ENCODE measurements around the gene LAMC2. TPM values are rescaled to one million over a fixed set of nuclear protein-coding genes. Genes with fewer than 3 reads are reported as not detected.

LAMC2 gene
- total and polyA plus RNA-seq, 10 of the 15 experiments (the other 5 are each of a cell fraction or from before 2014, with no cell fraction given), result 0.27 to 1.5 (median 0.92) TPM

DNA sequence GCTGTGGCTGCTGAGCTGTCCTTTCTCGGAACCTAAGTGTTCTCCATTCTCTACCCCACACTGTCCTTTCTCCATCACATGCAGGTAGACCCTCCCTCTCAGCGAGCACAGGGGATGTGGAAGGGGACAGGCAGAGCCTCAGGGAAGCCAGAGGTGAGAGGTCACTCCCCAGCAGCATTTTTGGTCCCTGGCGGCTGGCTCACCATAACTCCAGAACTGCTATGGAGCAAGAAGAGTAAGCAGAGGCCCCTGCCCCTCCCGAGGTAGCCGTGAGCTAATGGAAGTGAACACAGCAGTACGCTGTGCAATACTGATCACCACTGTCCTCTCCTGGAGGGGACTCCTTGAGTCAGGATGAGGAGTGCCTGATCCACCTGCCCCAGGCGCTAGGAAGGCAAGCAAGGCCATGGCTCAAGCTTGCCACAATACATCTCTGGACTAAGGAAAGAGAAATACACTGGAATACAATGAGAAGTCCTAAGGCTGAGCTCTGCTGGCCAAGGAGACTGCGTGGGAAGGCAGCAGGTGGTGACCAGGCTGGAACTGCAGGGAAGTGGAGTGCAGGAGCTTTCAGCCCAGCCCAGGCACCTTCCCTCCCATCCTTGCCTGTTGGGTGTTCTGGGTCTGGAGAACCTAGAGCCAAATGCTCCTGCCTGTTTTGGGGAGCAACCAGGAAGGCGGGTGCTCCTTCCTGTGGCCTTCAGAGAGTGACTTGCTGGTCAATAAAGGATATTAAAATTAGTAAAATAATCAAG, 96.2 kb downstream of the LAMC2 start:
- intact Hi-C loops (cut with micrococcal nuclease; ENCODE audit: unreplicated experiment), result loop anchor here (5.0 kb wide), 2 partner anchors 190 to 405 kb away; partner anchors contain the start of gene SMG7
- RAD21 ChIA-PET (ENCODE audit: unreplicated experiment), result interaction anchor here (0.8 to 7.3 kb wide), 17 partner anchors 18 to 403 kb away, joined by 3 to 114 read pairs (median 4); no protein-coding TSS in a partner anchor

More for the DNA sequence above, 96.2 kb downstream of the LAMC2 start:
- H3K9ac ChIP-seq (ENCODE audit: control insufficient read depth, insufficient read depth, low read length), result no peak overlapping the region
- no peaks in the 10 kb centered on the region for H3K9me3 ChIP-seq (replicated peaks; ENCODE audit: control insufficient read depth, insufficient read depth, low read length)
- BruUV-seq (replicated peaks), result no TSS peak
- no peak overlapping the region for H3K27ac ChIP-seq (ENCODE audit: control insufficient read depth, insufficient read depth)
- no peak overlapping the region for H3K4me3 ChIP-seq
- no peak overlapping the region for H3K4me2 ChIP-seq (ENCODE audit: control insufficient read depth, insufficient read depth)
- no peak overlapping the region for H2AFZ ChIP-seq (ENCODE audit: control insufficient read depth, low read depth, low read length)
- ChIA-PET CTCF (interaction anchor here (0.5 to 9.3 kb wide), 38 partner anchors 8 to 1066 kb away, joined by 3 to 146 read pairs (median 4); no protein-coding TSS in a partner anchor), SMC1A (ENCODE audit: uncharacterized antibody, unreplicated experiment) (interaction anchor here (0.8 to 7.0 kb wide), 15 partner anchors 10 to 403 kb away, joined by 3 to 152 read pairs (median 4); no protein-coding TSS in a partner anchor), POLR2A (interaction anchor here (0.8 to 1.8 kb wide), 4 partner anchors 24 to 345 kb away, joined by 3 to 8 read pairs (median 5); no protein-coding TSS in a partner anchor)
- WGBS (ENCODE audit: insufficient coverage, insufficient replicate concordance, low lambda C conversion rate, missing lambda C conversion rate), result 13% methylated on average over 9 of the region's 9 CpGs
- TF ChIP-seq TCF7 (IDR thresholded peaks at IDR 0.05; ENCODE audit: borderline replicate concordance) (no peak), BCL11A (IDR thresholded peaks at IDR 0.05; ENCODE audit: low read depth, low read length) (no peak), SMC3 (IDR thresholded peaks at IDR 0.05; ENCODE audit: borderline replicate concordance, low read length) (no peak), USF2 (IDR thresholded peaks at IDR 0.05; ENCODE audit: borderline replicate concordance, low read depth, low read length) (no peak), SP1 (IDR thresholded peaks at IDR 0.05; ENCODE audit: low read depth, low read length) (no peak), BHLHE40 (IDR thresholded peaks at IDR 0.05; ENCODE audit: borderline replicate concordance in 1 of 2, low read depth in 2 of 2, low read length in 1 of 2) (no peak), TAF1 (IDR thresholded peaks at IDR 0.05; ENCODE audit: borderline replicate concordance, low read depth, low read length) (no peak), HDGF (IDR thresholded peaks at IDR 0.05) (no peak), PRDM15 (CRISPR knock-in tag; IDR thresholded peaks at IDR 0.05) (no peak), EZH2 (IDR thresholded peaks at IDR 0.05; ENCODE audit: borderline replicate concordance, control insufficient read depth, low read depth, low read length) (no peak)
- TF ChIP-seq, protein P1, sequence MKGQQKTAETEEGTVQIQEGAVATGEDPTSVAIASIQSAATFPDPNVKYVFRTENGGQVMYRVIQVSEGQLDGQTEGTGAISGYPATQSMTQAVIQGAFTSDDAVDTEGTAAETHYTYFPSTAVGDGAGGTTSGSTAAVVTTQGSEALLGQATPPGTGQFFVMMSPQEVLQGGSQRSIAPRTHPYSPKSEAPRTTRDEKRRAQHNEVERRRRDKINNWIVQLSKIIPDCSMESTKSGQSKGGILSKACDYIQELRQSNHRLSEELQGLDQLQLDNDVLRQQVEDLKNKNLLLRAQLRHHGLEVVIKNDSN (IDR thresholded peaks at IDR 0.05; ENCODE audit: borderline replicate concordance, extremely low read length, insufficient read depth, low read depth, low read length), result no peak
- in situ Hi-C loops (cut with MboI), result loop anchor here (10.0 kb wide), 1 partner anchor 263 kb away; no protein-coding TSS in a partner anchor
- H3K27me3 ChIP-seq (replicated peaks in 1 of 2; ENCODE audit: control insufficient read depth in 2 of 2, insufficient read depth in 2 of 2, low read length in 1 of 2), result no peaks in the 10 kb centered on the region
- no peaks in the 10 kb centered on the region for H3K36me3 ChIP-seq (ENCODE audit: control insufficient read depth in 2 of 2, insufficient read depth in 2 of 2, low read length in 1 of 2)
- DNase-seq (ENCODE audit: low read depth, low spot score), result no peak
- H3K4me1 ChIP-seq (ENCODE audit: control insufficient read depth, insufficient read depth, low read length), result peaks cover 3% of the 10 kb centered on the region; the same call in 1 of the 2 replicates
- H3K79me2 ChIP-seq (ENCODE audit: control insufficient read depth, insufficient read depth, low read length), result no peaks in the 10 kb centered on the region
- no peaks in the 10 kb centered on the region for H4K20me1 ChIP-seq (ENCODE audit: control insufficient read depth, insufficient read depth)
- FAIRE-seq, result no peak
- ATAC-seq, result no peak; the same call in 2 of the 3 replicates
